IPS-18c (cell line): ENCODE data around the gene AP2S1.
"Not testable (repeated sequence)": the region's sequence is repeated elsewhere in the genome, so short reads cannot be mapped to it uniquely, and the experiment has no call there.

Source experiments
- H3K4me3 ChIP-seq: 2 replicates; pipeline ENCODE4 v1.7.0; 2013; ENCODE audit warnings: low read depth, mild to moderate bottlenecking, low read length, moderate library complexity; ENCODE audit not compliant: insufficient read depth
- H3K9me3 ChIP-seq: one replicate; pipeline ENCODE4 v1.6.1; 2013; ENCODE audit warnings: mild to moderate bottlenecking, low read length, moderate library complexity; ENCODE audit not compliant: control insufficient read depth, insufficient read depth

AP2S1 gene

DNA sequence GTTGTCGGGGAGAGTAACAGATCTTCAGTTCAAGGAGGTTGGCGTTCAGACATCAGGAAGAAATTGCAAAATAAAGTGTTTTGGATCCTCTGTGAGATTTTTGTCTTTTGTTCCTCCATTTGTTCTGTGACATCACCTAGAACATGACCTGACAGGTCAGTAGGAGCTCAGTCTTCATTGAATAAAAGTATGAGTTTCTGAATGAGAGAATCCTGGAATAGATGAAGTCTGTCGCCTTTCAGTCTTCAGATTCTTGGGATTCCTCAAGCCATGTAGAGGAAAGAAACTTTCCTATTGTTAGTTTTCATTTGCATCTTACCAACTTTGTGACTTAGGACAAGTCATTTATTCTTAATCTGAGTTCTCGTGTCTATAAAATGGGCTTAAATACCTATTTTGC is 24.6 kb upstream of the AP2S1 start:
- no peaks in the 10 kb centered on the region for H3K9me3 ChIP-seq
- no peak overlapping the region for H3K4me3 ChIP-seq

DNA sequence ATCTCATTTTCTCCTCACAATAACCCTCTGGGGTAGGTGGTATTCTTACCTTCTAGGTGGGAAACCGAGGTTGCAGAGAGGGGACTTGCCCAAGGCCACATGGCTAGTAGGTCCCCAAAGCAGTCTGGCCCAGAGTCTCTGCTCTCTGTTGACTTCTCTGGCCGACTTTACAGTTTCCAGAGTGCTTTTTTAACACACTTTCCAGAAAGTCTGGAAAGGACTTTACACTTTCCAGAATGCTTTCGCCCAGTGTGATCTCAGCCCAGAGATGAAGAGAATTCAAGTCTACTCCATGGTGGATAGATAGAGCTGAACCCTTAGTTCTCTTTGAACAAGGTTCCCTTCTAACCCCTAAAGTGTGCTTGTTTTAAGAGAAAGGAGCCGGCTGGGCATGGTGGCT is 22.3 kb upstream of the AP2S1 start:
- Histone ChIP-seq H3K9me3 (no peaks in the 10 kb centered on the region), H3K4me3 (no peak overlapping the region)

DNA sequence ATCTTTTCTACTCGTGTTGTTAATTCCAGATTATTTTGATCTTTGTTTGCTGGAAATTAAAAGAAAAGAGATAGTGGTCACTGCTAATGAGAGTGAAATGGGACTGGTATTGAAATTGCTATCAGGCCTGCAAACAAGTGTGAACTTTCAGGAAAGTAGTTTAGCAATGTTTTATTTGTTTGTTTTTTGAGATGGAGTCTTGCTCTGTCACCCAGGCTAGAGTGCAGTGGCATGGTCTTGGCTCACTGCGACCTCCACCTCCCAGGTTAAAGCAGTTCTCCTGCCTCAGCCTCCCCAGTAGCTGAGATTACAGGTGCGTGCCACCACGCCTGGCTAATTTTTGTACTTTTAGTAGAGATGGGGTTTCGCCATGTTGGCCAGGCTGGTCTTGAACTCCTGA is 20.5 kb upstream of the AP2S1 start:
- H3K4me3 ChIP-seq, H3K9me3 ChIP-seq: not testable (repeated sequence)

DNA sequence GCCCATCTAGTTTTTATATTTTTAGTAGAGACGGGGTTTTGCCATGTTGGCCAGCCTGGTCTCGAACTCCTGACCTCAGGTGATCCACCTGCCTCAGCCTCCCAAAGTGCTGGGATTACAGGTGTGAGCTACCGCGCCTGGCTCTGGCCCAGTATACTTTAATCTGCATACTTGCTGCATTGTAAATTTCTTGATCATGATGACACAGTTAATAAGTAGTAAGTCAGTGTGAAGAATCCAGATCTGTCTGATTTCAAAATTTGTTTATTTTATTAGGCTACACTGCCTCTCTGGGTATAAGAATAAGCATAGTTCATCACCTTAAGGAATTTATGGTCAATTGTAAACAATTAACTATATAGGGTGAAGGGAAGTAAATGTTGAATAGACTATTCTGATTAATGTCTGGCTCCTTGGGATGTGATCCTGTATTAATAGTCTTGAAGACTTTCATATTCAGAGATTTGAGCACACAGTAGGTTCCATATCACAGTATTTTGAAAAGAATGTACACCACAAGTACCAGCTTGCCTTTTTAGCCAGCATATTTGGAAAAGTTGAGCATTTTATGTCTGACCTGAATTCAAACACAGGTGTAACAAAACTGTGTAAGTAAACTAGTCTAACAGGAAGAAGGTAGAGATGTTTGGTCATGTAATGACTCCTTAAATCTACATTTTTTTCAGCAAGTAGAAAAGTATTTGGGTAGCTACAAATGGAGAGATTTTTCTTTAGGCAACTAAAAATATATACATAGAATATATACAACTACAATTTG is 17.6 kb upstream of the AP2S1 start:
- no peak overlapping the region for H3K4me3 ChIP-seq
- H3K9me3 ChIP-seq: no peaks in the 10 kb centered on the region

DNA sequence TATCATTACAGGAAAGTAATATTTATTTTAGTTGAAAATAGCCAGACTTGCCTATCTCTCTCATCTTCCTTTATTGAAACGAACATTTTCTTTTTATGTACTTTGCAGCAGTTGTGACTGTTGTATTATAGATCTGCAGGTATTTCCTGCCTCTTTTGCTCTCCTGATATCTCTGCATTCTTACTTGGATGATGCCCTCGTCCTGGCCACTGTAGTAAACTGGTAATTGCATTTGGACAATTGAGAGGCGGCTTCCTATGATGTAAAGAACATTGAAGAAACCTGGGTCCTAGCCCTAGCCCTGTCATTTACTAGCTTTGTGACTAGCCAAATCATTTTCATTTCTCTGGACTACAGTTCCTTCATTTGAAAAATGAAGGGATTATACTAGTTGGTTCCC is 16.5 kb upstream of the AP2S1 start:
- H3K9me3 ChIP-seq: no peaks in the 10 kb centered on the region
- H3K4me3 ChIP-seq: no peak overlapping the region

DNA sequence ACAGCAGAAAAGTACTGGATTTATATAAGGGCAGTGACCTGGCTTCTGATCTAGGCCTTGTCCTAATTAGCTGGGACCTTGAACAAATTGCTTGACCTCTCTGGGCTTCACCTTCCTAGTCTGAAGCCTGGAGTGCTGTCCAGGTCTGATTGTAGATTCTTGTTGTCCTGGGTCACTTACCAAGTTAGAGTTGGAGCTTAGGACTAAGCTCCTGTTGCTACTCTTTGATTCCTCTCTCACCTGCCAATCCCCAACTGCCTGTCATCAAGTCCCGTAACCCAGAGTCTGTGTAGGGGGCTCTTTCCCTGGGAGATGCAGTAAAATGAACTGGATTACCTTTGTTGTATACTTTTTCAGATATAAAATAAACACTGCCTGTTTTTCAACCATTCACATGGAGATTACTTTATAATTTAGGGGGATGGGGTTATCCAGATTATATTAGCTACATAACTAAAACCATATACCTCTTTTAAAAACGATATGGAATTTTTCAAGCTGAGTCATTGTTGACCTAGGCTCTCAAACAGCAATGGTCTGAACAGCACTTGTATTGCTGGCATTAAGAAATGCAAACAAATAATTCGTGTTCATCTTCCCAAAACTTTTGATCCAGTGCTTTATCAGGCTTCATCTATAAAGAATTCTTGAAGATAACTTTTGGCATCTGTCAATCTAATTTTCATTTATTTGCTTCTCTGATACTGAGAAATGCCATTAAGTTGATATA is 15.9 kb upstream of the AP2S1 start:
- H3K9me3 ChIP-seq: no peaks in the 10 kb centered on the region
- no peak overlapping the region for H3K4me3 ChIP-seq

DNA sequence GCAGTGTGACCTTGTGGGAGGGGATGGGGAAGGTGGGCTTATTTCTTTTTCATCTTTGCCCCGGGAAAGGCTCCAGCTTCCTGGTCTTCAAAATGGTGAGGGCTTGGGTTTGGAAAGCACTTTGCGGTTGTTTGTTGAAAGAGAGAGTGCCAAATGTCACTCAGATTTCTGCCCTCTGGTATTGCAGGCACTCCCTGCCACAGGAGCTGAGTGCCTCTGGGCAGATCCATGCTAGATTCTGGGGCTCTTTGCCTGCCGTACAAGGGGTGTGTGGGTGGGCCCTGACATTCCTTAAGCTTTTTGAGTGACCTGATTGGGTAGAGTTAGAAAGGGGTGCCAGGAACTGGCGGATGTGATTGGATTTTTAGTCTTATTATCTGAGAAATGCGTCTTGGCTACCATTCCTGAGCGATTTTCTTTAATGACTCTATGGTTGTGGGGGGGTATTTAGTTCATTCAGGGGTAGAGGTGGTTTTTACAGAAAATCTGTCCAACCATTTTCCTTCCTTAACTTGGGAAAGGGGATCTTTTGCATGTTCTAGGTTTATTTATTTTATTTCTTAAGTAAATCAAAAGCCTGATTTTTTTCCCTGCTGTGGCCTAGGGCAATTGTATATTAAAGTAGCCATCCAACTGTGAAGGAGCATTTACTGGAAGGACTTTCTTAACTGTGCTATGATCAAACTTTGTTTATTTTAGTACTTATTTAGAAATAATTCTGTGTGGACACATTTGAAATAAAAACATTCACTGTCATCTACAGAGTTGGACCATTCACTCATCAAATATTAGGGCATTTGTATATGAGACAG is 13.4 kb upstream of the AP2S1 start:
- H3K9me3 ChIP-seq: no peaks in the 10 kb centered on the region
- H3K4me3 ChIP-seq: peak overlapping the region; percentile 79

DNA sequence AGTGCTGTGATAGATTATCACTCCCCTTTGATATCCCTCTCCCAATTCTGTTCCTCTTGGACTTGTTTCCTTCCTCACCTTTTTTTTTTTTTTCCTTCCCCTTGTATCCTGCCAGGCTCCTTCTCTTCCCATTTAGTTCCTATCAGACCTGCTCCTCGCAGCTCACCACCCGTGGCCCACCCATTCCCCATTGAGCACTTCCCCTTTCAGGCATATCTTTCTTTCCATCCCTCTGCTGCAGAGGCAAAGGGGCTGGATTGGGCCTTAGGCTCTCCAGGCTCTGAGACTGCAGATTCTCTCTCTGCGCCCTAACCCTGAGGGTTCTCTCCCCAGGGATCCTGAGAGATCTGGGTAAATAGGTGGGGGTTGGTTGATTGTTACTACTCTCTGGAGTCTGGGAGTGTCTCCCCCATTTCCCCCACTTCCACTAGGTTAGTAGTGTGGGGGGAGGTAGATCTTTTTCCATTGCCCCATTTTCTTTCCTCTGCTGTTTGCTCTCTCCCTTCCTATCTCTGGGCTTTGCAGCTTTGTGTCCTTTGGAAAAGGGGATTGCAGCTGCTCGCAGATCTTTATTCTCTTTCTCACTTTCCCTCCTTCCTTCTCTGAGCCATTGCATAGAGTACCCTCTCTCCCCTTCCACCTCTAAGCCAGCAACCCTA is 12.5 kb upstream of the AP2S1 start:
- peak overlapping the region; percentile 79 for H3K4me3 ChIP-seq
- no peaks in the 10 kb centered on the region for H3K9me3 ChIP-seq

DNA sequence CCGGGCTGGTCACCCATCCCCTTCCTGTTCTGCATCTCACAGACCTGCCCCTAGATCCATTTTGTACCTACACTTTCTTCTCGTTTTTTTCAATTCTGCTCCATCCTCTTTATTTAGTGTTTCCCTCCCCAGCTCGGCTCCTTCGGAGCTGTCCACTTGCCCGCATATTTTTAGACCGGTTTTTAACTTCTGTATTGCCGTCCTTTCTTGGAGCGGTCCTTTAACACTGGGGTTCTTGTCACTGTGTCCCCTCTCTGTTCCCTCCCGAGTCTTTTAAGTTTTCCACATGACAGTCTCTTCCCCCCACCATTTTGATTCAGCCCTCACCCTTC is 11.8 kb upstream of the AP2S1 start:
- no peaks in the 10 kb centered on the region for H3K9me3 ChIP-seq
- H3K4me3 ChIP-seq: peak overlapping the region; percentile 79

DNA sequence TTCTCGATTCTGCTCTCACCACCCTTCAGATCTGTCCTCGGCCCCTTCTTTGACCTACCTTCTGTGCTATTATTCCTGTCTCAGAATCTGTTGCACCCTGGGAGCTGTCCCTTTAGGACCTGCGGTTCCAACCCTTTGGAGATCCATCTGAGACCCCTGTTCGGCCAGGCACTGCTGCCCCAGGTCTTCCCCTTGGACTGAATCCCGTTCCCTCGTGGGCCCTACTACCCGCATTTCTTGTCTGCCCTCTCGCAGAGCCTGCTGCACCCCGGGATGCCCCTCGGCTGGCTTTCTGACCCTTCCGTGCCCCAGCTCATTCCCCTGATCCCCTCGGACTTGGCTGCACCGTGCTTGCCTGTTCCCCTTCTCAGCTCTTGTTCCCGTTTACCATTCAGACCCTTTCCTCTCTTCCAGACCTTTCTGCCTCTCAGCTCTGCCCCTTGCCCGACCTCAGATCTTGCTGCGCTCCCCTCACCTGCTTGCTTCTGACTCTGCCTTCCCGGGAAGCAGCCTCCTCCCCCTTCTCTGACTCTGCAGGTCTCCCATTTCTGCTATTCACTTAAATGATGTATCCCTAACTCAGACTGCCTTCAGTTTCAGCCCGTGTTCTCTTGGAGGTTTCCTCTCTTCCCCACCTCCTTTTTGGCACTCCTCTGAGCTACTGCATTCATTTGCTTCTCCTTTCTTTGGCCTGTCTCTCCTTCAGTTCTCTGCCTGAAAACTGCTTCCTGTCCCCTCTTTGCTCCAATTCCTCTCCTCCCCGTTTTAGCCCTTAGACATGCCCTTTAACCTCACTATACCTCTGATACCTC is 11.3 kb upstream of the AP2S1 start:
- Histone ChIP-seq H3K4me3 (peak overlapping the region; percentile 79), H3K9me3 (no peaks in the 10 kb centered on the region)

DNA sequence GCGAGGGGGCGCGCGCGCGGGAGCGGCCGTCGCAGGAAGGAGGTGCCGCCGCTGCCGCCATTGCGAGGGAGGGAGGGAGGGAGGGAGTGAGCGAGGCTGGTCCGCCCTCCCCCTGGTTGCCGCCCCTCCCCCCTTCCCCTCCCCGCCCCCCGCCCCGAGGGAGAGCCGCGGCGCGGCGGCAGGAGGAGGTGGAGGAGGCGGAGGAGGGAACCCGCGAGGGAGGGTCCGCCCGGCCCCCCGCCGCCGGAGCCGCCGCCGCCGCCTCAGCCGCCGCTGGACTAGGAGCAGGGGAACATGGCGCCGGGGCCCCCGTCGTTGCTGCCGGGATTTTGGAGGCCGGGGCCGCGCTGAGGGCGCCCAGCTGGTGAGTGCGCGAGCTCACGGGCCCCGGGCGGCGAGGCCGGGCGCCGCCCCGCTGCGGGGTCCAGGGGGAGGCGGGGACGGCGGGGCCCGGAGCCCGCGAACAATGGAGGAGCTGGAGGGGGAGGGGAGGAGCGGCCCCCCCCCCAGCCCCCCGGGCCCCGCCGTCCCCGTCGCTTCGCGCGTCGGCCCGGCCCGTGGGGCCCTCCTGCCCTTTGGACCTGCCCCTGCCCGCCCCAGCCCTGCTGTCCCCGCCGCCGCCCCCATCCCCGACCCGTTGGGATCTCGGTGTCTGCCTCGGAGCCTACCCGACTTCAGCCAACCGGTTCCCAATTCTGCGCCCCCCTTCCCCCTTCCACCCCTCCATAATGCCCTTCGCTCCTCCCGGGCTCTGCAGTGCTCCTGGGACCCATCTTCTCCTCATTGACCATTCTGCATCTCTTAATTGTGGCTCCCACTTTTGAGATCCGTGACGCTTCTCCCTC is 10.4 kb upstream of the AP2S1 start, which contains the start of gene ARHGAP35:
ARHGAP35 (plus strand) TSS at position 152 of the 845 bp plus-strand sequence. CDS start 57,679 bp downstream, outside the sequence.
- H3K4me3 ChIP-seq: peak within 1 kb of the TSS; percentile 91
- no peaks in the 10 kb centered on the region for H3K9me3 ChIP-seq

DNA sequence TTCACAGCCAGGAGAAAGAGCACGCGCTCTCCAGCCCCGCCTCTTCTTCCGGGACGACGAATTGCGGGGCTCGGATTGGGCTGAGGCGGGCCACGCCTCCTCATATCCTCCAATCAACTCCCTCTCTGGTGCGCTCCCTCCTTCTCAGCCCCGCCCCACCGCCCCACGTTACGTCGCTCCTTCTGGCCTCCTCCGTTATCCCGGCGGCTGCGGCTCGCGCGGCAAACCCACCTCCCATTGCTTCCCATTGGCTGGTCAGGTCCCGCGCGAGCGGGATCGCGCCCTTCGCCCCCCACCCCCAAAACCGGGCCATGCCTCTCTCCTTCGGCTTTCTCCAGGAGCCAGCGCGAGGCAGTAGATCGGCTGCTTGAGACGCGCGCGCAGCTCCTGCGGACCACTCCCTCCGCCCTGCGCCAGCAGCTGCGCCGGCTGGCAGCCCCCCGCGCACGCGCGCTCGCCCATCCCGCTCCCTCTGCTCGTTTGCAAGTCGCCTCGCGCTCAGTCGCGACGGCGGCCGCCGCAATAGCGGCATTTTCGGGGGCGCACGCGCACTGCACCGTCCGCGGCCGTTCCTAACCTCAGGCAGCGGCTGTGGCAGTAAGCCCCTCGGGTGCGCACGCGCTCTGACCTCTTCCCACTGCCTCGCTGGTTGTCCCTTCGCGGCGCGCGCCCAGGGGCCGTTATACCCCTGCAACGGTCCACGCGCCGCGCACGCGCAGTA is 9.6 kb upstream of the AP2S1 start:
- no peaks in the 10 kb centered on the region for H3K9me3 ChIP-seq
- peak overlapping the region; percentile 91 for H3K4me3 ChIP-seq

DNA sequence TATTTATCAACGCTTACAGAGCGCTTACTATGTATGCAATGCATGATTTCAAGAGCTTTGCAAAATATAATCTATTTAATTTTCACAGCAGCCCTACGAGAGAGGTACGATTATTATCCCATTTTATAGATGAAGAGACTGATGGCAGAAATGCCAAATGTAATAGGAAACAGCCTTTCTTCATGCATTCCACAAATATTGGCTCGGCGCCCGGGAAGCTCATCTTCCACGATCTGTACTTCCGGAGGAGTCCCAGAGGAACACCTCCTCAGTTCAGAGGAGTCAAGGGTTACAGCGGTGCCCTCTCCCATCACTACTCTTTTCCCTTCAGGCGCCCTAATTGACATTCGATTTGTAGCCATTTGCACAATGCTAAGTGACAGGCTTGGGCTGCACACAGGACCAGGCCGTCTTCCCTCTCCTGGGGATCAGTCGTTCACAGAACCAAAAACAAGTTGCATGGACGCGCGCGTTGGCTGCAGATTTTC is 9.0 kb upstream of the AP2S1 start:
- Histone ChIP-seq H3K4me3 (peak overlapping the region; percentile 20), H3K9me3 (no peaks in the 10 kb centered on the region)

DNA sequence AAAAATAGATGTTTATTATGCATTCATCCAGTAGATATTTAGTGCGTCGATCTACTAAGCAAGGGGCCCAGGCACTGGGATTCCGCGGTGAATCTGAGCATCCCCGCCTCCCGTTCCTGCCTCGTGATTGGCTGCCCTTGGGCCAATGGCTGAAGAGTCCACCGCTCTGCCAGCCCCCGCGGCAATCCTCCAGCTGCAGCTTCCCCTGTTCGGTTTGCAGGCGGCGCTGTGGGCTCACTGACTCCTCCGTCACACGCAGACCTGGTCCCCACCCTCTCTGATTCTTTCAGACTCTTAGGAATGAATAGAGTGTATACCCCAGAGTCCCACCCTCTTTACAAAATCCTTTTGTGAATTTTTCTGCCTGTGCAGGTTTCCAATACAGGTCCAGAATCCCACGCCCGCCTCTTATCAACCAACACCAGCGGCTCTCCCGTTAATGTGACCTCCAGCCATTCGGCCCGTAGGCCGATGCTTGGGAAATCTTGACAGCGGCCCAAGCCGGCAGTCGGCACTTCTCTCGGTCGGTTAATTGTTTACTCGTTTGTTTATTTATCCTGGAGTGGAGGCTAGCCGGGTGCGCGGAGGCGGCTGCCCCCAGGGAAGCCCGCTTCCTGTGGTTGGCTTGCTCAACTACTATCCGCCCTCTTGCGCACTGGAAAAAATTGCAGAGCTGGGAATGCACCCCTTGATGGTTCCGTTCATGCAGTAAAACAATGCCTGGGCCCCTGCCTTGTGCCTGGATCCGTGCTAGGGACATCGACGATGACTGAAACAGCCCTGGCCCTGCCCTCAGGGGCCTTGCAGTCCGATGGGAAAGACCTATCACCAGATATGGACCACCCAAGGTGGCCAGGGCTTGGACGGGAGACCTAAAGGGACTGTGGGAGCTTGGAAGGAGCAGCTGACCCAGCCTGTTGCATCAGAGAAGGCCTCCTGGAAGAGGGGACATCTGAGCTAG is 5.7 kb upstream of the AP2S1 start:
- H3K4me3 ChIP-seq: peak overlapping the region; percentile 40
- H3K9me3 ChIP-seq: no peaks in the 10 kb centered on the region
